ENCODE data around the gene C15orf39.
"Not testable (repeated sequence)": the region's sequence is repeated elsewhere in the genome, so short reads cannot be mapped to it uniquely, and the experiment has no call there.

C15orf39 gene

DNA sequence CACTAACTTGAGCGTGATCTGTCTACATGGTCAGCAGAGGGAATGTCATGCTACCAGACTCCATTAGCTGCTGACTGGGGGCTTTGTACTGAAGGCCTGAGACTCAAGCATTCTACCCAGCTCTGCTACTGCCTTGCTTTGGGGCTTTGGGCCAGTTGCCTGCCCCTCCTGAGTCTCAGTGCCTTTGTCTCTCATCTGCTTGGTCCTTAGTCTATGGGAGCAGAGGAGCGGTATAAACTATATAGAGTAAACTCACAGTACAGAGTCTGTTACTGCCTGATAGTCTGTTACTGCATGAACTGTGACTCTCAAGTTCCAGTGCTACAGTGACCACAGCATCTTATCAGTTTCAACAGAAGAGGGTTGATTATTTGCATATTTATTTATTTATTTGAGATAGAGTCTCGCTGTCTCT is 38.5 kb upstream of the C15orf39 start:
- DNase-seq, result no peak
- Histone ChIP-seq H3K27me3 (no peaks in the 10 kb centered on the region), H3K9me3 (no peaks in the 10 kb centered on the region), H3K36me3 (no peaks in the 10 kb centered on the region), H3K4me3 (ENCODE audit: low read depth, low read length) (no peak overlapping the region), H3K4me1 (no peaks in the 10 kb centered on the region)
- TF ChIP-seq, protein P1, sequence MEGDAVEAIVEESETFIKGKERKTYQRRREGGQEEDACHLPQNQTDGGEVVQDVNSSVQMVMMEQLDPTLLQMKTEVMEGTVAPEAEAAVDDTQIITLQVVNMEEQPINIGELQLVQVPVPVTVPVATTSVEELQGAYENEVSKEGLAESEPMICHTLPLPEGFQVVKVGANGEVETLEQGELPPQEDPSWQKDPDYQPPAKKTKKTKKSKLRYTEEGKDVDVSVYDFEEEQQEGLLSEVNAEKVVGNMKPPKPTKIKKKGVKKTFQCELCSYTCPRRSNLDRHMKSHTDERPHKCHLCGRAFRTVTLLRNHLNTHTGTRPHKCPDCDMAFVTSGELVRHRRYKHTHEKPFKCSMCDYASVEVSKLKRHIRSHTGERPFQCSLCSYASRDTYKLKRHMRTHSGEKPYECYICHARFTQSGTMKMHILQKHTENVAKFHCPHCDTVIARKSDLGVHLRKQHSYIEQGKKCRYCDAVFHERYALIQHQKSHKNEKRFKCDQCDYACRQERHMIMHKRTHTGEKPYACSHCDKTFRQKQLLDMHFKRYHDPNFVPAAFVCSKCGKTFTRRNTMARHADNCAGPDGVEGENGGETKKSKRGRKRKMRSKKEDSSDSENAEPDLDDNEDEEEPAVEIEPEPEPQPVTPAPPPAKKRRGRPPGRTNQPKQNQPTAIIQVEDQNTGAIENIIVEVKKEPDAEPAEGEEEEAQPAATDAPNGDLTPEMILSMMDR (IDR thresholded peaks at IDR 0.05; ENCODE audit: low read depth, low read length), result no peak

DNA sequence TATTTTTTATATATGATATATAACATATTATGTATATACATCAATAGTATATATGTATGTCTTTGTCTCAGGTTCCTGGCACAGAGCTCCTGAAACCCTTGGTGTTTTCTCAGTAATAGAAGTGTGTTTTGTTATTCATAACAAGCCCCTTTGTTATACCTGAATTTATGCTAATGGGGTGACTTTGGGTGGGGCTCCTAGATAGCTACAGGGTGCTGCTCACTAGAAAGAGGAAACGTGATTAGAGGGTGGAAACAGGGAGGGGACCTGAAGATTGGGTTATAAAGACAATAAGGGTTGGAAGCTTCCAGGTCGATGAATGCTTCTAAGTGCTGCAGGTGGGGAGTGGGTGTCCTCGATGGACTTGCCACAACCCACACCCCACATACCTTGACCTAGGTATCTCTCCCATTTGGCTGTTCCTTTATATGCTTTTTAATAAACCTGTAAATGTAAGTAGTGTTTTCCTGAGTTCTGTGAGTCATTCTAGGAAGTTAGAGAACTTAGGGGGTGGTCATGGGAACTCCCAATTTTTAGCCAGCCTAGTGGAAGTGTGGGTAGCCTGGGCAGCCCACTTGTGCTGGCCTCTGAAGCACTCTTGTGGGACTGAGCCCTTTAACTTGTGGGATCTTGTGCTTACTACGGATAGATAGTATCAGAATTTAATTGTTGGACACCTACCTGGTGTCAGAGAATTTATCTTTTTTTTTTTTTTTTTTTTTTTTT is 36.9 kb upstream of the C15orf39 start:
- Histone ChIP-seq H3K4me3 (ENCODE audit: low read depth, low read length) (no peak overlapping the region), H3K9me3 (peaks cover 4% of the 10 kb centered on the region; the same call in 1 of the 2 replicates), H3K36me3 (no peaks in the 10 kb centered on the region), H3K27me3 (no peaks in the 10 kb centered on the region), H3K4me1 (no peaks in the 10 kb centered on the region)
- DNase-seq, result no peak
- TF ChIP-seq, protein P1 (IDR thresholded peaks at IDR 0.05; ENCODE audit: low read depth, low read length), result no peak

DNA sequence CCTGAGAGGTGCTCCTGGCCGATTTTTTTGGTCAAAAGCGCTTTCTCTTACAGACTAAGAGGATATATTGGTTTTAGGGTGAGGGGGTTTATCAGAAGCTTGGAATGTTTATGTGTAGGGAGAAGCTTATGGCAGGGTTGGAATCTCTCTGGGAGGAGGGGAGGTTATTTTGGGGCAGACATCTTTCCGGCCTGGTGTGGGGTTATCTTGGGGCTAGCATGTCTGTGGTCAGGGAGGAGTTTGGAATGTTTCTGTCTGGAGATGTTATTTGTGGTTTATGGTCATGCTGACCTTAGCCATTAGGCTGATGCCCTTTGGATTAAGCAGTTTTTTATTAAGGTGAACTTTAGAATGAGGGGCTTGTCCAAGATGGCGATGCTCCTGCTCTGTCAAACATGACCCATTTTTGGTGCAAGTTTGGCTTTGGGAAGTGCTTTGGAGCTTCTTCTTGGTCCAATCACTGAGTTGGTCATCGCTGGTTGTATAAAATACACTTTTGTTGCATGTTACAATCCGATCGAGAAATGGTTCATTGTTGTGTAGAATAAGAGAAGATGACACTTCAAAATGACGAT is 35.1 kb upstream of the C15orf39 start:
- not testable (repeated sequence) for H3K36me3 ChIP-seq; H3K27me3 ChIP-seq; H3K4me3 ChIP-seq (ENCODE audit: low read depth, low read length); DNase-seq; H3K9me3 ChIP-seq; H3K4me1 ChIP-seq

DNA sequence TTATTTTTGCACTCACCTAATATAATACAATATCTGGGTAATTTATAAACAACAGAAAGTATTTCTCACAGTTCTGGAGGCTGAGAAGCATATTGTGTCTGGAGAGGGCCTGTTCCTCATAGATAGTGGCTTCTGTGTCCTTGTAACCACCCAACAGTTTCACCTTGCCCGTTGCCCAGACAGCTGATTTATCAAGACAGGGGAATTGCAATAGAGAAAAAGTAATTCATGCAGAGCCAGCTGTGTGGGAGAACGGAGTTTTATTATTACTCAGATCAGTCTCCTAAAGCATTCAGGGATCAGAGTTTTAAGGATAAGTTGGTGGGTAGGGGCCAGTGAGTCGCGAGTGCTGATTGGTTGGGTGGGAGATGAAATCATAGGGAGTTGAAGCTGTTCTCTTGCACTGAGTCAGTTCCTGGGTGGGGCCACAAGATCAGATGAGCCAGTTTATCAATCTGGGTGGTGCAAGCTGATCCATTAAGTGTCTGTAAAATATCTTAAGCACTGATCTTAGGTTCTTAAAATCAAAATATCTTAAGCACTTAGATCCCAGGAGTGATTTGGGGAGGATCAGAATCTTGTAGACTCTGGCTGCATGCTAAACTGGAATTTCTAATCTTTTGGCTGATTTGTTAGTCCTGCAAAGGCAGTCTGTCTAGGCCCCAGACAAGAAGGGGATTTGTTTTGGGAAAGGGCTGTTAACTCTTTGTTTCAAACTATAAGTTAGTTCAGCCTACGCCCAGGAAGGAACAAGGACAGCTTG is 33.9 kb upstream of the C15orf39 start:
- no peaks in the 10 kb centered on the region for H3K4me1 ChIP-seq
- H3K9me3 ChIP-seq, result peaks cover 4% of the 10 kb centered on the region; the same call in 1 of the 2 replicates
- DNase-seq, result no peak
- TF ChIP-seq, protein P1 (IDR thresholded peaks at IDR 0.05; ENCODE audit: low read depth, low read length), result no peak
- no peaks in the 10 kb centered on the region for H3K27me3 ChIP-seq
- no peak overlapping the region for H3K4me3 ChIP-seq (ENCODE audit: low read depth, low read length)
- no peaks in the 10 kb centered on the region for H3K36me3 ChIP-seq

DNA sequence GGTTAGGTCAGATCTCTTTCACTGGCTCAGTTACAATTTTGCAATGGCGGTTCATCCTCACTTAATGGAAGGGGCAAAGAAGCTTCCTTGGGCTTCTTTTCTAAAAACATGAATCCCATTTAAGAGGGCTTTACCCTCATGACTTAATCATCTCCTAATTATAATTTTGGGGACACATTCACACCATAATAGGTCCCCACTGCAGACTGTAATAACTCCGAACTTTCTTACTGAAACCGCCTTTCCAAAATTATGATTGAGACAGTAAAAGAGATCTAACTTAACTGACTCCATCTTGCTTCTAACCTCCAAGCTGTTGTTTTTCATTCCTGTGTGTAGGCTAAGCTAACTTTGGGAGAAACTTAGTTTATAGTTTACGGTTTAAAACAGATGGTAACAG is 33.3 kb upstream of the C15orf39 start:
- Histone ChIP-seq H3K27me3 (no peaks in the 10 kb centered on the region), H3K4me1 (no peaks in the 10 kb centered on the region), H3K9me3 (peaks cover 4% of the 10 kb centered on the region; the same call in 1 of the 2 replicates), H3K36me3 (no peaks in the 10 kb centered on the region), H3K4me3 (ENCODE audit: low read depth, low read length) (no peak overlapping the region)
- DNase-seq, result no peak
- TF ChIP-seq, protein P1 (IDR thresholded peaks at IDR 0.05; ENCODE audit: low read depth, low read length), result no peak

DNA sequence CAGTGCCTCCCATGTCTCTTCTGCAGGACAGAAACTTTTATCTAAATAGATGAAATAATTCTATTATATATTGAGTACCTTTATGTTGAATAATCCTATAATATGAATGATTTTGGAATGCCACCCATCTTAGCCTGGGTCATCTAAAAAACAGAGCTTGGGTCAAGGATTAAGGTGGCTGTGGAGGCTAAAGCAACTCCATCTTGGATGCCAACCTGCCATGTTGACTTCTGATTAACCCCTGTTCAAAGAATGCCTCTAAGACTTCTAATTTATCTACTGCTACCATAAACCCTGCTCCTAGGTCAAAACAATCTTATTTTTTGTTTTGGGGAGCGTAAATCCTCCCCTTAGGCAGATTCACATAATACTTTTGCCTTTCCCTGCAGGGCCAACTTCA is 31.5 kb upstream of the C15orf39 start:
- H3K4me1 ChIP-seq, result no peaks in the 10 kb centered on the region

More for the DNA sequence above, 31.5 kb upstream of the C15orf39 start:
- H3K4me3 ChIP-seq (ENCODE audit: low read depth, low read length), result no peak overlapping the region
- H3K9me3 ChIP-seq, result peaks cover 4% of the 10 kb centered on the region; the same call in 1 of the 2 replicates
- DNase-seq, result no peak
- H3K27me3 ChIP-seq, result no peaks in the 10 kb centered on the region
- TF ChIP-seq, protein P1 (IDR thresholded peaks at IDR 0.05; ENCODE audit: low read depth, low read length), result no peak
- no peaks in the 10 kb centered on the region for H3K36me3 ChIP-seq
